Endodermal cell (in vitro differentiated cells): ENCODE measurements around the gene SMPD3. TPM values are rescaled to one million over a fixed set of nuclear protein-coding genes. Genes with fewer than 3 reads are reported as not detected.

ENCODE experiments used
- DNase-seq: peaks from one replicate; pipeline ENCODE4 v3.0.0-alpha.2; 2017
- H3K27ac ChIP-seq: 2 replicates; pipeline ENCODE4 v1.5.1; 2013; ENCODE audit warnings: mild to moderate bottlenecking, low read depth, low read length, moderate library complexity
- H3K27me3 ChIP-seq: 2 replicates; pipeline ENCODE4 v1.6.1; 2013; ENCODE audit warnings: mild to moderate bottlenecking, low read length, moderate library complexity; ENCODE audit not compliant: insufficient read depth, control insufficient read depth, poor library complexity, severe bottlenecking
- H3K36me3 ChIP-seq: 2 replicates; pipeline ENCODE4 v1.7.0; 2013; ENCODE audit warnings: mild to moderate bottlenecking, low read length, moderate library complexity; ENCODE audit not compliant: control insufficient read depth, insufficient read depth
- H3K4me1 ChIP-seq: one replicate; pipeline ENCODE4 v1.7.0; 2013; ENCODE audit warnings: low read length; ENCODE audit not compliant: control insufficient read depth, insufficient read depth
- H3K4me3 ChIP-seq: 2 replicates; pipeline ENCODE4 v1.5.1; 2013; ENCODE audit warnings: mild to moderate bottlenecking, low read length, moderate library complexity
- H3K9ac ChIP-seq: 2 replicates; pipeline ENCODE4 v1.6.1; 2013; ENCODE audit warnings: mild to moderate bottlenecking, low read length, moderate library complexity; ENCODE audit not compliant: poor library complexity, severe bottlenecking; ENCODE audit errors: extremely low read depth
- H3K9me3 ChIP-seq: 2 replicates; pipeline ENCODE4 v1.6.1; 2013; ENCODE audit warnings: mild to moderate bottlenecking, low read length, moderate library complexity; ENCODE audit not compliant: control insufficient read depth
- H3K27ac Mint-ChIP-seq: 2 replicates; pipeline ENCODE4 v1.8.0; 2020; ENCODE audit warnings: mixed read lengths
- H3K27me3 Mint-ChIP-seq: 2 replicates; pipeline ENCODE4 v1.8.0; 2021; ENCODE audit warnings: mild to moderate bottlenecking, mixed read lengths; ENCODE audit not compliant: insufficient read depth
- H3K36me3 Mint-ChIP-seq: 2 replicates; pipeline ENCODE4 v1.8.0; 2020; ENCODE audit warnings: low read depth, mixed read lengths
- H3K4me1 Mint-ChIP-seq: 2 replicates; pipeline ENCODE4 v1.8.0; 2020; ENCODE audit warnings: mixed read lengths
- H3K4me3 Mint-ChIP-seq: 2 replicates; pipeline ENCODE4 v1.8.0; 2020; ENCODE audit warnings: mild to moderate bottlenecking, moderate library complexity, mixed read lengths
- H3K9me3 Mint-ChIP-seq: 2 replicates; pipeline ENCODE4 v1.8.0; 2020; ENCODE audit warnings: mild to moderate bottlenecking, mixed read lengths
- CTCF ChIP-seq: fragments of 200-600 bp; sonication (generic); conservative IDR thresholded peaks from 2 replicates; pipeline ENCODE4 v1.5.0; 2021; ENCODE audit warnings: antibody characterized with exemption, mild to moderate bottlenecking
- WGBS, 2 experiments: methylation state at CpG; one replicate each; pipeline versions ENCODE4 v1.1.5 to v1.1.7; 2013; ENCODE audit warnings: missing lambda C conversion rate in 2 of 2, mixed read lengths in 1 of 2; ENCODE audit not compliant: insufficient coverage in 1 of 2, insufficient read length in 1 of 2; 5-methylcytosine and 5-hydroxymethylcytosine counted together
- total RNA-seq, 2 donors: library from RNA; stranded (reverse); fragmentation: NEBNext Ultra II Directional in 1 of 2; extraction: Animal tissue kit (Norgen Biotek cat#: 25700) in 1 of 2; gene quantifications; 2 replicates in 1 of 2; 3 replicates in 1 of 2; pipeline ENCODE4 v1.2.1, GENCODE V29; 2021

The SMPD3 gene
- total RNA-seq, 2 donors from 2014 or later: 0.07 TPM; not detected in 1

GRCh38 chr16:68479271-68479670 is 31.0 kb upstream of the SMPD3 start:
- Mint-ChIP-seq H3K9me3 (peaks cover 14% of the 10 kb centered on the region), H3K4me1 (no peaks in the 10 kb centered on the region), H3K36me3 (no peaks in the 10 kb centered on the region), H3K27me3 (no peaks in the 10 kb centered on the region), H3K4me3 (no peak overlapping the region), H3K27ac (no peak overlapping the region)
- H3K27me3 ChIP-seq: no peaks in the 10 kb centered on the region
- no peak overlapping the region for H3K27ac ChIP-seq
- H3K4me3 ChIP-seq: no peak overlapping the region
- WGBS, 2 experiments: 77 to 83% methylated on average over 1 of the region's 2 CpGs
- H3K9ac ChIP-seq: no peak overlapping the region
- TF ChIP-seq CTCF: no peak
- no peaks in the 10 kb centered on the region for H3K9me3 ChIP-seq
- H3K36me3 ChIP-seq: no peaks in the 10 kb centered on the region
- no peaks in the 10 kb centered on the region for H3K4me1 ChIP-seq
- no peak for DNase-seq

GRCh38 chr16:68478526-68479250 is 30.4 kb upstream of the SMPD3 start:
- H3K27ac Mint-ChIP-seq: no peak overlapping the region
- Histone ChIP-seq H3K9me3 (no peaks in the 10 kb centered on the region), H3K36me3 (no peaks in the 10 kb centered on the region), H3K4me1 (no peaks in the 10 kb centered on the region), H3K27me3 (no peaks in the 10 kb centered on the region), H3K9ac (no peak overlapping the region), H3K27ac (no peak overlapping the region), H3K4me3 (no peak overlapping the region)
- H3K36me3 Mint-ChIP-seq: no peaks in the 10 kb centered on the region
- WGBS, 2 experiments: 50 to 79% methylated on average over 1 to 2 of the region's 2 CpGs
- no peaks in the 10 kb centered on the region for H3K4me1 Mint-ChIP-seq
- DNase-seq: no peak
- TF ChIP-seq CTCF: no peak
- H3K9me3 Mint-ChIP-seq: peaks cover 14% of the 10 kb centered on the region
- H3K4me3 Mint-ChIP-seq: no peak overlapping the region
- no peaks in the 10 kb centered on the region for H3K27me3 Mint-ChIP-seq

DNA sequence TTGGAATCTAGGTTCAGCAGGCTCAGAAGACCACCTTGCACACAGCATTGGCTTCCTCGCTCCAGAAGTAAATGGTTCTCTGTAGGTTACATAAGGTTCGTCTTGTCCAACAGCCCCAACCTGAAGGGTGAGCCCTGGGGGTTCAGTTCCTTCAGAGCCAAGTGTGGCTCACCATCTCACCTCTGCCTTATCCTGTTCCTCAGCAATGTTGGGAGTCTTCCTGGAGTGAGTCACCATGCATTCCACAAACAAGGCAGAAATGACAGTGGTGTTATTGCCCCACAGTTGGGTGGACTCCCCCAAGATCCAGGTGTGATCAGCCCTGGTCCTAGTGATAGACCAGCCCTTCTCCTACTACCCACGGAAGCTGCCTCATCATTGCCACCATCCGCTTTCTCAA is 26.8 kb upstream of the SMPD3 start:
- 93% methylated on average over 2 to 4 of the region's 4 CpGs for WGBS, 2 experiments
- Mint-ChIP-seq H3K4me1 (peaks cover 4% of the 10 kb centered on the region), H3K4me3 (no peak overlapping the region), H3K27me3 (no peaks in the 10 kb centered on the region), H3K36me3 (no peaks in the 10 kb centered on the region), H3K27ac (no peak overlapping the region), H3K9me3 (peaks cover 10% of the 10 kb centered on the region)
- Histone ChIP-seq H3K9ac (no peak overlapping the region), H3K4me1 (no peaks in the 10 kb centered on the region), H3K27me3 (no peaks in the 10 kb centered on the region), H3K4me3 (no peak overlapping the region), H3K9me3 (no peaks in the 10 kb centered on the region), H3K36me3 (no peaks in the 10 kb centered on the region), H3K27ac (no peak overlapping the region)
- no peak for TF ChIP-seq CTCF
- no peak for DNase-seq
